ENCODE measurements around the gene GRIFIN. TPM values are rescaled to one million over a fixed set of nuclear protein-coding genes. Genes with fewer than 3 reads are reported as not detected.

The GRIFIN gene
- total and polyA plus RNA-seq, 12 donors: not detected

DNA sequence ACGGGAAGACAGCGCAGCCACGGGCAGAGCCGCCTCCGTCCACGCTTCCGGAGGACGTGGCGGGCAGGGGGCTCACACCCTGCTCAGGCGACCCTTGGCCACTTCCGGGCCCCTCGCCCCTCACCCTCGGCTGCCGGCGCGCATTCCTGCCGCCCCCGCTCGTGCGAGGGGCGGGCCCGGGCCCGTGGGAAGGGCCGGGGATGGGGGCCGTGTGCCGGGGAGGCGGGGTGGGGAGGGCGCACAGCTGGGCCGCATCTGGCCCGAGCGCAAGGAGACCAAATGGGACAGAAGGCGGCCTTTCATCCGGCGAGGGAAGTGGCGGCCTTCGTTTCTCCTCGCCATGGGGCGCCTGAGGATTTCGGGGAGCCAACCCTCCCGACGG lies 42.5 kb upstream of the GRIFIN start:
- peaks cover 0 to 27% (median 6%) of the 10 kb centered on the region in 7 donors for H3K27me3 ChIP-seq
- H3K27ac ChIP-seq: peak overlapping the region in 9 of 10 donors; percentile 6 to 82 (median 58)
- no peaks in the 10 kb centered on the region for H3K36me3 ChIP-seq
- 7% methylated on average over 38 to 41 of the region's 41 CpGs for WGBS, 2 donors
- intact Hi-C loops (cut with DNase I): loop anchor here in 2 of 10 donors (5.0 kb wide), 2 partner anchors 36 to 41 kb away; partner anchors contain the start of gene GRIFIN (in 1 of the 2)
- ATAC-seq: peak in 4 of 8 donors; percentile 2 to 16 (median 12)
- peak overlapping the region in 9 of 10 donors; percentile 47 to 82 (median 60) for H3K4me3 ChIP-seq
- H3K4me1 ChIP-seq: peaks cover 20 to 67% (median 48%) of the 10 kb centered on the region in 9 donors
- H3K9me3 ChIP-seq: no peaks in the 10 kb centered on the region
- DNase-seq: no peak
- TF ChIP-seq, protein P1, sequence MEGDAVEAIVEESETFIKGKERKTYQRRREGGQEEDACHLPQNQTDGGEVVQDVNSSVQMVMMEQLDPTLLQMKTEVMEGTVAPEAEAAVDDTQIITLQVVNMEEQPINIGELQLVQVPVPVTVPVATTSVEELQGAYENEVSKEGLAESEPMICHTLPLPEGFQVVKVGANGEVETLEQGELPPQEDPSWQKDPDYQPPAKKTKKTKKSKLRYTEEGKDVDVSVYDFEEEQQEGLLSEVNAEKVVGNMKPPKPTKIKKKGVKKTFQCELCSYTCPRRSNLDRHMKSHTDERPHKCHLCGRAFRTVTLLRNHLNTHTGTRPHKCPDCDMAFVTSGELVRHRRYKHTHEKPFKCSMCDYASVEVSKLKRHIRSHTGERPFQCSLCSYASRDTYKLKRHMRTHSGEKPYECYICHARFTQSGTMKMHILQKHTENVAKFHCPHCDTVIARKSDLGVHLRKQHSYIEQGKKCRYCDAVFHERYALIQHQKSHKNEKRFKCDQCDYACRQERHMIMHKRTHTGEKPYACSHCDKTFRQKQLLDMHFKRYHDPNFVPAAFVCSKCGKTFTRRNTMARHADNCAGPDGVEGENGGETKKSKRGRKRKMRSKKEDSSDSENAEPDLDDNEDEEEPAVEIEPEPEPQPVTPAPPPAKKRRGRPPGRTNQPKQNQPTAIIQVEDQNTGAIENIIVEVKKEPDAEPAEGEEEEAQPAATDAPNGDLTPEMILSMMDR (IDR thresholded peaks at IDR 0.05): no peak

DNA sequence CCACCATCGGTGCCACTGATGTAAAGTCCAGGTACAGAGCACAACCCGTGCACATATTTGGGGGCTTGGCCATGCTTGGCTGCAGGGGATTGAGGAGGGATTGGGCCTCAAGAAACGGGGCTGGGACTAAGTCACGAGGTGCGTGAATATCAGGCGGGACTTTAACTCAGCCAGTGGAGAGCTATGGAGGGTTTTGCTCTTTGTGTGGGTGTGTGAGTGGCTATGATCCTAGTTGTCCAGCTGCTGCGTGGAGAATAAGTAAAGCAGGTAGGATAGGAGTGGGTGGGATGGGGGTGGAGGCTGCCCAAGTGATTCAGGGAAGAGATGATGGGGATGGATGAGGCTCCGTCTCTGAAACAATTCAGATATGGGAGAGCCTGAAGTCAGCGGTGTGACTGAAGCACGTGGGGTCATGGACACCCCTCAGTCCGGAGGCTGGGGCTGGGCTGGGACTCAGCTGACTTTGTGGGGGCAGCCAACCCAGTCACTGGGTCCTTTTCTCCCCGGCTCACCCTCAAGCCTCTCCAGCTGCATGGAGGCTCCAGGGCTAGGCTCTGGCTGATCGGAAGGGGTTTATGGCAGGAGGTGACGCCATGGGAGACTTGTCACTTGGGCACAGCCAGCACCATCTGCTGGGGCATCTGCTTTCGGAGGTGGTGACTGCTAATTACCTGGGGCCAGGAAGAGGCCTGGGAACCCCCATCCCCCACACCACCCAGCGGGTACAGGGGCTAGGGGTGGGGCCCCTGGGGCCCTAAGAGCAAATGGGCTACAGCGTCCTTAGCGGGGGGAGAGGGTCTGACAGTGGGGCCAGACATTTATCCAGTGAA lies 41.7 kb upstream of the GRIFIN start:
- ATAC-seq (peak in 1 of 8 donors; percentile 6), DNase-seq (no peak)
- Histone ChIP-seq H3K27me3 (peaks cover 0 to 23% (median 6%) of the 10 kb centered on the region in 7 donors), H3K36me3 (no peaks in the 10 kb centered on the region), H3K27ac (peak overlapping the region in 5 of 10 donors; percentile 56 to 82 (median 62)), H3K4me1 (peaks cover 13 to 65% (median 41%) of the 10 kb centered on the region in 9 donors), H3K9me3 (no peaks in the 10 kb centered on the region), H3K4me3 (peak overlapping the region in 1 of 10 donors; percentile 68)
- 62 to 68% methylated on average over 18 of the region's 18 CpGs for WGBS, 2 donors
- TF ChIP-seq, protein P1 (IDR thresholded peaks at IDR 0.05): no peak
- intact Hi-C loops (cut with DNase I): loop anchor here in 2 of 10 donors (5.0 kb wide), 2 partner anchors 36 to 41 kb away; partner anchors contain the start of gene GRIFIN (in 1 of the 2)

DNA sequence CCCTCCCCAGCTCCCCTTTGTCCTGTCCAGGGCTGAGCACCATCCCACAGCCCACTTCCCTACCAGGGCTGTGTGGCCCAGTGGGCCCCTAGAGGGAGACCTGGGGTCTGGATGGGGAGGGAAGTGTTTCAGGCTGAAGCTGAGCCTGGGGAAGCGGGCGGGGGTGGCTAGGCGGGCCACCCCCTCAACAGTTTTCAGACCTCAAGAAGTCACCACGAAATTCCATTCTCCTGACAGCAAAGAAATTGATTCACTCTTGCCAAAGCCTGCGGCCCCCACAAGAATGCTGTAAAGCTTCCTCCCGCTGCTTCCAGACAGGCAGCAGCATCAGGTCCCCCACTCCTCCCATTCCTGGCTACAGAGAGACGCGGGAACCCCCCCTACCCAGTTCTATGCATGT lies 40.8 kb upstream of the GRIFIN start:
- H3K36me3 ChIP-seq: no peaks in the 10 kb centered on the region
- H3K4me3 ChIP-seq: no peak overlapping the region
- peaks cover 8 to 65% (median 41%) of the 10 kb centered on the region in 9 donors for H3K4me1 ChIP-seq
- intact Hi-C loops (cut with DNase I): loop anchor here in 2 of 10 donors (5.0 kb wide), 2 partner anchors 35 to 40 kb away; partner anchors contain the start of gene GRIFIN (in 1 of the 2)
- WGBS, 2 donors: 71 to 76% methylated on average over 8 of the region's 8 CpGs
- peaks cover 0 to 14% (median 5%) of the 10 kb centered on the region in 7 donors for H3K27me3 ChIP-seq
- H3K27ac ChIP-seq: peak overlapping the region in 4 of 10 donors; percentile 17 to 82 (median 62)
- TF ChIP-seq, protein P1 (IDR thresholded peaks at IDR 0.05): no peak
- ATAC-seq (peak in 1 of 8 donors; percentile 8), DNase-seq (no peak)
- H3K9me3 ChIP-seq: no peaks in the 10 kb centered on the region

DNA sequence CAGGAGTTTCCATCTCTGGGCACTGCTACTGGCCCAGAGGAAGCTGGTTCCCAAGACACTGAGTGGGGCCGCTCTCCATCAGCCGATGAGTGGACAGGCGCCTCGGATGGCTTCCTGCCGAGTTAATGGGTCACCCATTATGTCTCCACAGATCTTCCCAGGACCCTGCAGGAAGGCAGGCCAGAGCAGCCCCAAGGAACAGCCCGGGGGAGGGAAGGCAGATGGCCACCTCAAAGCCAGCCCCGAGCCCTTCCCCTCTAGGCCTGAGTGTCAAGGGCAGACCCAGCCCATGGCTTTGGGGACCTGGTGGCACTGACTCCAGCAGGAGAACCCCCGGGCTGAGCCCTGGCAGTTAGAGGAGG lies 40.0 kb upstream of the GRIFIN start:
- no peak for DNase-seq
- H3K4me1 ChIP-seq: peaks cover 10 to 65% (median 41%) of the 10 kb centered on the region in 9 donors
- no peak overlapping the region for H3K4me3 ChIP-seq
- no peak for ATAC-seq
- H3K27me3 ChIP-seq: peaks cover 0 to 8% (median 0%) of the 10 kb centered on the region in 7 donors
- WGBS, 2 donors: 80 to 81% methylated on average over 8 of the region's 8 CpGs
- intact Hi-C loops (cut with DNase I): loop anchor here in 2 of 10 donors (5.0 kb wide), 2 partner anchors 34 to 39 kb away; partner anchors contain the start of gene GRIFIN (in 1 of the 2)
- TF ChIP-seq, protein P1 (IDR thresholded peaks at IDR 0.05): no peak
- peak overlapping the region in 3 of 10 donors; percentile 17 to 82 (median 62) for H3K27ac ChIP-seq
- no peaks in the 10 kb centered on the region for H3K36me3 ChIP-seq
- no peaks in the 10 kb centered on the region for H3K9me3 ChIP-seq

Measured in heart right ventricle (tissue), 16 donors.